Left lung (tissue), 10 donors: ENCODE results near the gene ATOH8. TPM values are rescaled to one million over a fixed set of nuclear protein-coding genes. Genes with fewer than 3 reads are reported as not detected.

Experiments used
- ATAC-seq: fragments of 200-7000 bp; cut with Tn5 transposase; one replicate; pipeline ENCODE4 v1.9.1; 2020; ENCODE audit warnings: moderate library complexity
- DNase-seq, 4 donors: peaks; one replicate each; pipeline ENCODE4 v3.0.0-alpha.2; 2013 to 2020
- H3K27ac ChIP-seq, 2 donors: fragments of 200-600 bp; sonication (generic) in 1 of 2; one replicate each; pipeline versions ENCODE4 v1.5.0 to v1.8.0; 2020 to 2021
- H3K27me3 ChIP-seq, 2 donors: fragments of 200-600 bp; sonication (generic) in 1 of 2; one replicate each; pipeline versions ENCODE4 v1.5.0 to v1.8.0; 2020 to 2021
- H3K36me3 ChIP-seq, 2 donors: fragments of 200-600 bp; sonication (generic) in 1 of 2; one replicate each; pipeline versions ENCODE4 v1.5.0 to v1.8.0; 2020 to 2021
- H3K4me1 ChIP-seq, 2 donors: fragments of 200-600 bp; one replicate each; pipeline ENCODE4 v1.8.0; 2021
- H3K4me3 ChIP-seq, 2 donors: fragments of 200-600 bp; sonication (generic) in 1 of 2; one replicate each; pipeline versions ENCODE4 v1.5.0 to v1.8.0; 2020 to 2021; ENCODE audit warnings: mild to moderate bottlenecking in 1 of 2
- H3K9me3 ChIP-seq, 2 donors: fragments of 200-600 bp; sonication (generic) in 1 of 2; one replicate each; pipeline versions ENCODE4 v1.5.0 to v1.8.0; 2020 to 2021
- intact Hi-C, 2 donors: fragments of 100-400 bp; cut with DNase I; formaldehyde crosslinking; loops; one replicate each; pipeline versions ENCODE4 v1.11.2 to v1.14.2; 2022
- polyA plus RNA-seq, 6 donors: library from polyadenylated mRNA; unstranded; fragments of 120-200 nt; gene quantifications; one replicate each; pipeline ENCODE4 v1.2.1, GENCODE V29; 2013; ENCODE audit not compliant: insufficient read length in 6 of 6
- total RNA-seq, 2 donors: library from RNA; stranded (reverse); fragmentation: NEBNext Ultra II Directional; extraction: Animal tissue kit (Norgen Biotek cat#: 25700); gene quantifications; one replicate each; pipeline ENCODE4 v1.2.1, GENCODE V29; 2021
- TF ChIP-seq, protein P1 (sequence below), 2 donors: fragments of 200-600 bp; sonication (generic) in 1 of 2; IDR thresholded peaks; one replicate each; pipeline versions ENCODE4 v1.5.0 to v1.8.0; 2021; ENCODE audit warnings: antibody characterized with exemption in 2 of 2
- donor health status: DM: no; HTN: yes; CAD: no.
- donor health status: DM: no; HTN: no; CAD: no.

Gene ATOH8
- total and polyA plus RNA-seq, 8 donors = 24.7 to 36.5 (median 34.3) TPM

DNA sequence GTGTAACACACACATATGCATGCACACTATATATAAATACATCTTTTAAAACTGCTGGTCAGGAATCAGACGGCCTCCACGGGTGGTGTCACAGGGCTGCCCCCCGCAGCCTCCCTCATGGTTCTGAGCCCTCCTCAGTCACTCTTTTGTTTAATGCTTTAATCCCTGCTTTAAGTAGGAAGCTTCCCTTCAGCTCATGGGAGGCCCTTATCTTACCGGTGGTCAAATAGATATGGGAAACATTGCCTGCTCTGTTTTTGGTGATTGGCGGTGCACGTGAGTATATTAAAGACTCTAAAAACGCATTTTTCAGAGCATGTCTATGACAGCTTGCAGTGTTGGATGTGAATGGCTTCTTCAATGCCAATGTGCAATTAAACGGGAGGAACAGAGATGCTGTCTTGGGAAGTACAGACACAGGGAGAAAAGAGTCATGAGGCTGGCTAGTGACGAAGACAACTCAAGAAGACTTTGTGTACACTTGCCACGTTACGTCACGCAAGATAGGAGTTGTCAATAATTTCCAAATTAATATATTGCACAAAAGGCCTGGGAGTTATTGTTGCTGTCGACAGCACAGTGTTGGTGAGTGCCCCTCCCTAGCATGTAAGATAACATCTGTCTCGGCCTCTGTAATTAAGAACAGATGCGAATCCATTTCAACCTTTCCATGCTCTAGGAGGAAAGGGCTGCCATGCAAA, 36.3 kb upstream of the ATOH8 start:
- no peak for ATAC-seq
- intact Hi-C loops = no loop called here

GRCh38 chr2:85718009-85718391, 35.8 kb upstream of the ATOH8 start:
- peaks cover 8 to 62% of the 10 kb centered on the region in 2 donors for H3K4me1 ChIP-seq
- DNase-seq = no peak
- TF ChIP-seq, protein P1, sequence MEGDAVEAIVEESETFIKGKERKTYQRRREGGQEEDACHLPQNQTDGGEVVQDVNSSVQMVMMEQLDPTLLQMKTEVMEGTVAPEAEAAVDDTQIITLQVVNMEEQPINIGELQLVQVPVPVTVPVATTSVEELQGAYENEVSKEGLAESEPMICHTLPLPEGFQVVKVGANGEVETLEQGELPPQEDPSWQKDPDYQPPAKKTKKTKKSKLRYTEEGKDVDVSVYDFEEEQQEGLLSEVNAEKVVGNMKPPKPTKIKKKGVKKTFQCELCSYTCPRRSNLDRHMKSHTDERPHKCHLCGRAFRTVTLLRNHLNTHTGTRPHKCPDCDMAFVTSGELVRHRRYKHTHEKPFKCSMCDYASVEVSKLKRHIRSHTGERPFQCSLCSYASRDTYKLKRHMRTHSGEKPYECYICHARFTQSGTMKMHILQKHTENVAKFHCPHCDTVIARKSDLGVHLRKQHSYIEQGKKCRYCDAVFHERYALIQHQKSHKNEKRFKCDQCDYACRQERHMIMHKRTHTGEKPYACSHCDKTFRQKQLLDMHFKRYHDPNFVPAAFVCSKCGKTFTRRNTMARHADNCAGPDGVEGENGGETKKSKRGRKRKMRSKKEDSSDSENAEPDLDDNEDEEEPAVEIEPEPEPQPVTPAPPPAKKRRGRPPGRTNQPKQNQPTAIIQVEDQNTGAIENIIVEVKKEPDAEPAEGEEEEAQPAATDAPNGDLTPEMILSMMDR (IDR thresholded peaks at IDR 0.05) = peak in 1 of 2 donors; percentile 10

More for the DNA sequence above, 36.3 kb upstream of the ATOH8 start:
- H3K9me3 ChIP-seq = no peaks in the 10 kb centered on the region
- H3K4me1 ChIP-seq = peaks cover 13 to 68% of the 10 kb centered on the region in 2 donors
- peak overlapping the region; percentile 13 to 26 for H3K27ac ChIP-seq
- DNase-seq = no peak
- TF ChIP-seq, protein P1 (IDR thresholded peaks at IDR 0.05) = no peak
- no peaks in the 10 kb centered on the region for H3K36me3 ChIP-seq
- no peak overlapping the region for H3K4me3 ChIP-seq
- no peaks in the 10 kb centered on the region for H3K27me3 ChIP-seq

GRCh38 chr2:85718885-85719492, 34.8 kb upstream of the ATOH8 start:
- no peak overlapping the region for H3K4me3 ChIP-seq
- peaks cover 2 to 56% of the 10 kb centered on the region in 2 donors for H3K4me1 ChIP-seq
- intact Hi-C loops = no loop called here
- no peaks in the 10 kb centered on the region for H3K9me3 ChIP-seq
- TF ChIP-seq, protein P1 (IDR thresholded peaks at IDR 0.05) = no peak
- H3K27me3 ChIP-seq = no peaks in the 10 kb centered on the region
- no peak for ATAC-seq
- no peaks in the 10 kb centered on the region for H3K36me3 ChIP-seq
- peak in 1 of 4 donors; percentile 74 for DNase-seq
- H3K27ac ChIP-seq = no peak overlapping the region

More at GRCh38 chr2:85718009-85718391, 35.8 kb upstream of the ATOH8 start:
- no peaks in the 10 kb centered on the region for H3K9me3 ChIP-seq
- peak; percentile 13 for ATAC-seq
- H3K27ac ChIP-seq = peak overlapping the region; percentile 13 to 26
- H3K36me3 ChIP-seq = no peaks in the 10 kb centered on the region
- no peak overlapping the region for H3K4me3 ChIP-seq
- intact Hi-C loops = no loop called here
- H3K27me3 ChIP-seq = no peaks in the 10 kb centered on the region

DNA sequence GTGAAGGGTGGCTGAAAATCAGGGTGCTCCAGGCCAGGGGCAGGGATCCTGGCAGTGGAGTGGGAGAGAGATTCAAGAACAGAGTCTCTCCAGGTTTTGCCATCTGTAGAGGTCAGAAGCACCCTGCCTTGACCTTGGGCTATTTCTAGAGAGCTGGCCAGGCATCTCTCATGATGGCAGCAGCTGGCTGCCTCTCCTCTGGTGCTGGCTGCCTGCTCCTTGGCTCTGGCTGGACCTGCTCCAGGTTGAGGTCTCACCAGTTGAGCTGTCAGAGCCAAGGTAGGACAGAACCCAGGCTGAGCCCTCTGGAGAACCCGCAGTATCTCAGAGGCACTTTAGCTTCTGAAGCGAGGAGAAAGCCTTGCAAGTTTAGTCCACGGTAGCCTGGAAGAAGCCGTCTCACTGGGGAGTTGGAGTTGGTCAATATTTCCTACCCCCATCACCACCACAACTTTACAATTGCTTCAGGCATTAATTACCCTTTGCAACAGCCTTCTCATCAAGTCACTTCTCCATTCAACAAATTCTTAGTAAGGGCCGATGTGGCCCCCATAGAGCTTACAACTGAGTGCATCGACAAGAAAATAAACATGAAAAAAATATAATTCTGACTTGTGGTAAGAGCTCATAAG, 34.1 kb upstream of the ATOH8 start:
- DNase-seq (no peak), ATAC-seq (no peak)
- TF ChIP-seq, protein P1 (IDR thresholded peaks at IDR 0.05) = no peak
- no peaks in the 10 kb centered on the region for H3K36me3 ChIP-seq
- intact Hi-C loops = no loop called here
- no peaks in the 10 kb centered on the region for H3K9me3 ChIP-seq
- peak overlapping the region in 1 of 2 donors; percentile 30 for H3K27ac ChIP-seq
- H3K4me1 ChIP-seq = peaks cover 0 to 56% of the 10 kb centered on the region in 2 donors
- no peak overlapping the region for H3K4me3 ChIP-seq
- H3K27me3 ChIP-seq = no peaks in the 10 kb centered on the region

GRCh38 chr2:85720533-85720932, 33.3 kb upstream of the ATOH8 start:
- H3K27ac ChIP-seq = no peak overlapping the region
- no peak for ATAC-seq
- no peaks in the 10 kb centered on the region for H3K27me3 ChIP-seq
- no peaks in the 10 kb centered on the region for H3K9me3 ChIP-seq
- no peaks in the 10 kb centered on the region for H3K36me3 ChIP-seq
- DNase-seq = no peak
- H3K4me1 ChIP-seq = peaks cover 0 to 56% of the 10 kb centered on the region in 2 donors
- intact Hi-C loops = no loop called here
- TF ChIP-seq, protein P1 (IDR thresholded peaks at IDR 0.05) = no peak
- H3K4me3 ChIP-seq = no peak overlapping the region
